ENCODE results near the gene GABBR1.

GRCh38 chr6:29655658-29656057 is 22.7 kb upstream of the GABBR1 start:
- TF ChIP-seq POLR2A (IDR thresholded peaks at IDR 0.05): no peak
- no peak for TF ChIP-seq CTCF (IDR thresholded peaks at IDR 0.05)
